BLaER1 treated with 17β-estradiol and CSF1 and Interleukin-3, amounts not matched to agents 10 nM and 100 nM (cell line): ENCODE results near the gene SYTL2.

ENCODE experiments used
- H3K27ac ChIP-seq, 11 experiments: shearing (Covaris generic); formaldehyde crosslinking; 2 replicates each; pipeline ENCODE4 v1.8.1; 2022
- H3K27me3 ChIP-seq, 11 experiments: shearing (Covaris generic); formaldehyde crosslinking; 2 replicates each; pipeline ENCODE4 v1.8.1; 2022
- H3K36me3 ChIP-seq, 11 experiments: shearing (Covaris generic); formaldehyde crosslinking; 2 replicates each; pipeline ENCODE4 v1.8.1; 2022
- H3K4me1 ChIP-seq, 10 experiments: shearing (Covaris generic); formaldehyde crosslinking; 2 replicates each; pipeline ENCODE4 v1.8.1; 2022
- H3K4me2 ChIP-seq, 11 experiments: shearing (Covaris generic); formaldehyde crosslinking; 2 replicates each; pipeline ENCODE4 v1.8.1; 2022
- H3K4me3 ChIP-seq, 10 experiments: shearing (Covaris generic); formaldehyde crosslinking; 2 replicates each; pipeline ENCODE4 v1.8.1; 2022
- H3K9ac ChIP-seq, 11 experiments: shearing (Covaris generic); formaldehyde crosslinking; 2 replicates each; pipeline ENCODE4 v1.8.1; 2022
- H3K9me3 ChIP-seq, 11 experiments: shearing (Covaris generic); formaldehyde crosslinking; replicated peaks in 1 of 11; 2 replicates each; pipeline ENCODE4 v1.8.1; 2022
- H4K20me1 ChIP-seq, 11 experiments: shearing (Covaris generic); formaldehyde crosslinking; 2 replicates each; pipeline ENCODE4 v1.8.1; 2022
- Cebpa-rat ChIP-seq, 11 experiments: shearing (Covaris generic); IDR thresholded peaks; 2 replicates each; pipeline ENCODE4 v1.8.1; 2022

Gene SYTL2

DNA sequence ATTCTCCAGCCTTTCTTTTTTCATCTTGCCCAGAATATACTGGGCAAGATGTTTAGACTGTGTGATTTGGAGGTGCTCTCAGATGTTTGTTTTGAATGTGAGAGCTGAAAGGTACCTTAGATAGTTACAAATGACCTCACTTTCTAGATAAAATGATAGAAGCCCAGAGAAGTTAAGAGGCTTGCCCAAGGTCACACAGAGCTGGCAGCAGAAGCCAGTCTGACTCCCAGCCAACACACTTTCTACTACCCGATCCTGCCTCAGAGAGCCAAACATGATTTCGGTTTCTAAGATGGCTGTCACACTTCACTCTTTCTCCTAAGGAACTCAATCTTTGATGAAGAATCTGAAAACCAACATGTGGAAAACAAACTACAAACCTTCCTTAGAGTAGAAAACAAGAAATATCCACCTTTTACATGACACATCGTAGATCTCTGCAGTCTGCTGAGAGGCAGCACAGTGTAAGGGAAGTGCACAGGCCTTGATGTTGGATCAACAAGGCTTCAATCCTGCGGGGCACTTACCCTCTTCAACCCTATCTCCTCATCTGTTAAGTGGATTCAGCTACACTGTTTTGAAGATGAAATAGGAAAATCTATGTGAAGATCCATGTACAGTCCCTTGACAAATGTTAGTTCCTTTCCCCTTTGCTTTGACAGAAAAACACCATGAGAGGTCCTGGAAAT, 58.6 kb downstream of the SYTL2 start:
- Histone ChIP-seq H3K4me2 (peak overlapping the region in 2 of 11 experiments; percentile 25 to 28; a peak in 2 of 22 replicates), H3K4me1 (peaks cover 5 to 14% (median 6%) of the 10 kb centered on the region in 10 experiments; a peak in 9 of 20 replicates)

DNA sequence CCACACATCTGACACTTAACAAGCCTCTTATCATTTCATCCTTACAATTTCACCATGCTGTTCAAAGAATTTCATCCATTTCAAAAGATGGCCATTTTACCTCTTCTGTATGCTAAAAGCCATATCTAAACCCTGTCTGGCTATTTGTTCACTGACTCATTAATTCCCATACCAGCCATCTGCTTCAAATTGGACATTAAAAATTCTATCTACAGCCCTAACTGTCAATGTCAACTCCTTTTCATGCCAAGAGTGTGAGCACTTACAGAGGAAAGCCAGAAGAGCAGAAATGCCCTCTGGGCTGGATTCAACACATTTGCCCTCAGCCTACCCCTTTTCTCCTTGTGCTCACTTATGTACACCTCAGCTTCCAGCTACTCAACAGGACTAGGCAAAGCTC, 59.2 kb downstream of the SYTL2 start:
- Histone ChIP-seq H3K9me3 (no peaks in the 10 kb centered on the region), H4K20me1 (no peaks in the 10 kb centered on the region), H3K9ac (no peak overlapping the region), H3K36me3 (no peaks in the 10 kb centered on the region), H3K4me2 (no peak overlapping the region), H3K4me1 (peaks cover 5 to 14% (median 6%) of the 10 kb centered on the region in 10 experiments; a peak in 9 of 20 replicates), H3K27ac (no peak overlapping the region), H3K4me3 (no peak overlapping the region), H3K27me3 (no peaks in the 10 kb centered on the region)
- TF ChIP-seq Cebpa-rat (IDR thresholded peaks at IDR 0.05) = no peak

More for the DNA sequence above, 58.6 kb downstream of the SYTL2 start:
- TF ChIP-seq Cebpa-rat (IDR thresholded peaks at IDR 0.05) = no peak
- Histone ChIP-seq H3K4me3 (no peak overlapping the region), H3K27ac (no peak overlapping the region), H3K36me3 (no peaks in the 10 kb centered on the region), H3K27me3 (no peaks in the 10 kb centered on the region), H4K20me1 (no peaks in the 10 kb centered on the region), H3K9me3 (no peaks in the 10 kb centered on the region), H3K9ac (no peak overlapping the region)

DNA sequence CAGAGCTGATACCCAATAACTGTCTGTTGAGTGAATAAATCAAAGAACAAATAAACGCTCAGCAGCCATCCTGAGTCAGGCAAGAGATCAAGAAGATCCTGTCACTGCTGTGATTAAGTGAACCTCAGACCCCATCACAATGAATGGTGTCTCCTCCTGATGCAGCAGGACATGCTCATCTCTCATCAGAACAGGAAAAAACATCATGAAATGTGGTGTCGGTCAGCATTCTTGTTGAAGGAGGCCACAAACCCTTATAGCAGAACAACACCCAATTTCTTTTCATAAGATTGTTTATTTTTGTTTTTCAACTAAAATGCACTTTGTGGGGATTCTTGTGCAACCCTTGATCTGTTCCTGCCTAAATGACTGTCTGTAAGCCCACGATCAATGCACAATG, 60.3 kb downstream of the SYTL2 start:
- H3K4me2 ChIP-seq = no peak overlapping the region
- H3K4me1 ChIP-seq = peaks cover 5 to 14% (median 6%) of the 10 kb centered on the region in 10 experiments; a peak in 9 of 20 replicates
- H3K9ac ChIP-seq = no peak overlapping the region
- no peaks in the 10 kb centered on the region for H3K27me3 ChIP-seq
- H3K36me3 ChIP-seq = no peaks in the 10 kb centered on the region
- no peaks in the 10 kb centered on the region for H4K20me1 ChIP-seq
- no peak overlapping the region for H3K4me3 ChIP-seq
- no peak overlapping the region for H3K27ac ChIP-seq
- no peaks in the 10 kb centered on the region for H3K9me3 ChIP-seq
- TF ChIP-seq Cebpa-rat (IDR thresholded peaks at IDR 0.05) = no peak

DNA sequence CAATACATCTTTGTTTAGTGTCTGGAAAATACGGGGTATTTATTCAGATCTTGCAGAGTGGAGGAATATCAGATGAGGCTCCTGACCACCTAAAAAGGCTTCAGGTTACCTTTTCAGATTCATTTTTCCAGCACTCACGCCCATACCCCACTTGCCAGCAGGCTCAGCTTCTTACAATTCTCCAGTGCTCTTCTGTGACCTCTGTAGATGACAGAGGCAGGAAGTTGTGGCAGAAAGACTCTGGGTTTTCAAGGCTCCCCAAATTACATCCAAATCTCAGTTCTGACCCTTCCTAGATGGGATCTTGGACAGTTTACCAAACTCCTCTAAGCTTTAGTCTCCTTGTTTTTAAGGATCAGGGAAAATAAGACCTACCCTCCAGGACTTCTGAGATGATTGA, 61.1 kb downstream of the SYTL2 start:
- Histone ChIP-seq H3K4me1 (peaks cover 5 to 14% (median 6%) of the 10 kb centered on the region in 10 experiments; a peak in 9 of 20 replicates), H3K27ac (no peak overlapping the region), H3K36me3 (no peaks in the 10 kb centered on the region), H3K4me2 (no peak overlapping the region), H3K4me3 (no peak overlapping the region), H3K9ac (no peak overlapping the region), H3K27me3 (no peaks in the 10 kb centered on the region), H4K20me1 (no peaks in the 10 kb centered on the region), H3K9me3 (no peaks in the 10 kb centered on the region)
- TF ChIP-seq Cebpa-rat (IDR thresholded peaks at IDR 0.05) = no peak

DNA sequence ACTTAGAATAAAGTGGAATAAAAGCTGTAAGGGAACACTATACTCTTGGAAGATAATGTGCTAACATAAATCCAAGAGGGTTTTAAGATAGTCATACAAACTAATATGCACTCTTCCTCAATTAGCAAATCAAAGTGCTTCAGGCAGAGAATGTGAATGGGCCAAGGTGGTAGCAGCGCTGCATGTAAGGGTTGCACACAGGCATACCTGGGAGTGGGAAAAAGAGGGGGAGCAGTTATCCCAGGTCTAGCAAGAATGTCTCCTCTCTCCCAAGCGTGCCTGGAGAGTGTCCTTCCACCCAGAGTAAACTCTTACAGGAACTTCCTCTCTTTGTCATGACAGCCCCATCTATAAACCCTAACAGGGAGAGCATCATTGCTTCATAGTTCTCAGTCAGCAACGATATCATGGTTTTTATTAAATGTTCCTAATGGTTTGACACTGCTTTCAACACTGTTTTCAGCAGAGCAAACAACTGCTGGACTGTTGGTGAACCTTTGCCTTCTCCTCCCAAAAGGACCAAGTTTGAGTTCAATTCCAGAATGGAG, 61.6 kb downstream of the SYTL2 start:
- H3K4me2 ChIP-seq = no peak overlapping the region
- no peak overlapping the region for H3K27ac ChIP-seq
- no peak overlapping the region for H3K9ac ChIP-seq
- H3K27me3 ChIP-seq = no peaks in the 10 kb centered on the region
- no peak for TF ChIP-seq Cebpa-rat (IDR thresholded peaks at IDR 0.05)
- peaks cover 5 to 14% (median 6%) of the 10 kb centered on the region in 10 experiments; a peak in 9 of 20 replicates for H3K4me1 ChIP-seq
- no peak overlapping the region for H3K4me3 ChIP-seq
- H4K20me1 ChIP-seq = no peaks in the 10 kb centered on the region
- H3K36me3 ChIP-seq = no peaks in the 10 kb centered on the region
- 0 out of 22 replicates have a peak, but pooled peaks cover 0 to 1% (median 0%) of the 10 kb centered on the region in 11 experiments for H3K9me3 ChIP-seq

DNA sequence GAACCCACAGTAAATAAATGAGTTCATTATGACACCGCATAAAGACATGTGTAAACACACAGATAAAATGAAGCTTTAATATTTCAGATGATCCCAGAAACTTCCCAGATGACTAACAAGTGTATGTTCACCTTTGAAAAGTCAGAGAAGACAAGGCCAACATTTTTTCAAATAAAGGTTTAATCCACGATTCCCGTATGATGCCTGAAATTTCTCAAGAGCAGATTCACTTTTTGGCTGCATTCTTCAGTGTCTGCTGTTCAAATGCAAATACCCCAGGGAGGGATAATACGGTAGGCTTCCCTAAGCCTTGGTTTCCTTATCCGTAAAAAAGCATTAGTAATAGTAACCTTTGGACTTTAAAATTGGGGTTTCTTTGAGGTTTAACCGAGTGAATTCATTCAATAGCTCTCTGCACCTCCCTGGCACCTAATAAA, 62.5 kb downstream of the SYTL2 start:
- no peak overlapping the region for H3K9ac ChIP-seq
- H3K27ac ChIP-seq = no peak overlapping the region
- peaks cover 0 to 5% (median 0%) of the 10 kb centered on the region in 11 experiments; a peak in 1 of 22 replicates for H3K9me3 ChIP-seq
- no peak overlapping the region for H3K4me2 ChIP-seq
- H4K20me1 ChIP-seq = no peaks in the 10 kb centered on the region
- no peaks in the 10 kb centered on the region for H3K27me3 ChIP-seq
- H3K4me1 ChIP-seq = peaks cover 5 to 14% (median 6%) of the 10 kb centered on the region in 10 experiments; a peak in 9 of 20 replicates
- no peaks in the 10 kb centered on the region for H3K36me3 ChIP-seq
- no peak overlapping the region for H3K4me3 ChIP-seq
- no peak for TF ChIP-seq Cebpa-rat (IDR thresholded peaks at IDR 0.05)

DNA sequence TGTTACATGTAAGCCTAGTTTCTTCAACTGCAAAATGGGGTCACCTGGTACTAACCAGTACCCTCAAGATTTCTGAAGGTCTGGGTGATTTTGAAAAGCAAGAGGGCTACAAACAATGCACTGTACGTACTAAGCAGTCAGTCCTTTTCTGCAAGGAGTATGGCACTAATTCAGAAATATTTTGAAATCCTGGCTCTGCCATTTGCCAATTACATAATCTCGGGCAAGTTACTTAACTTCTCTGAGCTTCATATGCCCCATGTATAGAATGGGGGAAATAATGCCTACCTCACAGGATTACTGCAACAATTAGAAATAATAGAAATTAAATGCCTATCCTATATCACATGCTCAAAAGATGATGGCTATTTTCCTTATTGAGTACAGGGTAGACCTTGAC, 64.3 kb downstream of the SYTL2 start:
- Histone ChIP-seq H3K9me3 (peaks cover 0 to 5% (median 0%) of the 10 kb centered on the region in 11 experiments; a peak in 1 of 22 replicates), H3K27me3 (no peaks in the 10 kb centered on the region), H3K27ac (no peak overlapping the region), H3K4me2 (no peak overlapping the region), H3K4me1 (peaks cover 0 to 14% (median 11%) of the 10 kb centered on the region in 10 experiments; a peak in 9 of 20 replicates), H3K36me3 (no peaks in the 10 kb centered on the region), H3K9ac (no peak overlapping the region), H4K20me1 (no peaks in the 10 kb centered on the region), H3K4me3 (no peak overlapping the region)
- TF ChIP-seq Cebpa-rat (IDR thresholded peaks at IDR 0.05) = no peak

DNA sequence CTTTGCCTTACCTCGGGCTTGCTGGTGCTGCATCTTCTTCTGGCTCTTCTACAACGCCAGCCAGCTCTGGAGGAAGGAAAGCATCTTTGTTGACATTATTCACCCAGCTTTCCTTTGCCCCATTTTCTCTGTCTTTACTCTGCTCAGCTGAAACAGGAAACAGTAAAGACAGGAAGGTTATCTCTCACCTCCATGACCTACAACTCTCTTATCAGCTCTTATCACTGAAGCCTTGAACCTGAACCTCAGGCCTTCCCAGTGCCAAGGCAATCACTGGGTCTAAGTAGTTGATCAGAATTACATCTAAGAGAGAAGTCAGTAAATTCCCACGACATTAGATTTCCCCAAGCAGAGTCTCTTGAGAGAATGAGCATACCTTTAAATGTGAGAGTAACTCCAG, 65.3 kb downstream of the SYTL2 start:
- no peak for TF ChIP-seq Cebpa-rat (IDR thresholded peaks at IDR 0.05)
- Histone ChIP-seq H3K4me3 (no peak overlapping the region), H3K27me3 (no peaks in the 10 kb centered on the region), H4K20me1 (no peaks in the 10 kb centered on the region), H3K9ac (no peak overlapping the region), H3K4me2 (no peak overlapping the region), H3K4me1 (peaks cover 0 to 22% (median 17%) of the 10 kb centered on the region in 10 experiments; a peak in 12 of 20 replicates), H3K27ac (no peak overlapping the region), H3K9me3 (peaks cover 0 to 5% (median 0%) of the 10 kb centered on the region in 11 experiments; a peak in 1 of 22 replicates), H3K36me3 (no peaks in the 10 kb centered on the region)

DNA sequence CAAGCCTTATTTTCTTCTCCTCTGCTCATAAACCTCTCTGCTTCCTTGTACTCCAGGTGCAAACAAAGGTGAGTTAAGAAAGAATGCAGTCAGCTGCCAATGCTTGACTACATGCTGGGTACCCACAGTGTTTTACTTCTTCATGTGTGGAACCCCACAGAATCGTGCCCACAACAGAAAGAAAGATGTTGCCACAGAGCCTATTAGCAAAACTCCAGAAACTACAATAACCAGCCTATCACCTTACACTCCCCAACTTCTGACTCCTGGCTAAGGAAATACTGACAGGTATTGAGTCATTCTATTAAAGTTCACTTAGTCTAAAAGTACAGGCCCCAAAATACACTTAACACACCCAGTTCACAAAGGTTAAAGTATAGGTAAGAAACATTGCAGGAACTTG, 68.1 kb downstream of the SYTL2 start:
- no peak overlapping the region for H3K9ac ChIP-seq
- no peaks in the 10 kb centered on the region for H3K27me3 ChIP-seq
- H3K36me3 ChIP-seq = no peaks in the 10 kb centered on the region
- TF ChIP-seq Cebpa-rat (IDR thresholded peaks at IDR 0.05) = no peak
- no peaks in the 10 kb centered on the region for H4K20me1 ChIP-seq
- H3K9me3 ChIP-seq = peaks cover 0 to 5% (median 0%) of the 10 kb centered on the region in 11 experiments; a peak in 1 of 22 replicates
- peaks cover 0 to 32% (median 20%) of the 10 kb centered on the region in 10 experiments; a peak in 12 of 20 replicates for H3K4me1 ChIP-seq
- peak overlapping the region in 5 of 11 experiments; percentile 13 to 49 (median 33); a peak in 5 of 22 replicates for H3K4me2 ChIP-seq
- H3K4me3 ChIP-seq = no peak overlapping the region
- no peak overlapping the region for H3K27ac ChIP-seq
